Stimulated activated CD8-positive, alpha-beta memory T cell treated with anti-CD3 and anti-CD28 coated beads, Interleukin-7, amount 100 ng/mL, for 1 hour (primary cell): ENCODE data around the gene KCNJ11.
"Not testable (repeated sequence)": the region's sequence is repeated elsewhere in the genome, so short reads cannot be mapped to it uniquely, and the experiment has no call there.

Experiments
- DNase-seq, 2 donors: peaks; one replicate each; pipeline ENCODE4 v3.0.0-alpha.2; 2020; ENCODE audit warnings: low read depth in 2 of 2

The KCNJ11 gene

GRCh38 chr11:17388609-17389210 is at the start of gene KCNJ11:
TSS of gene KCNJ11 (minus strand) at chr11:17388659. CDS start at chr11:17388091, 568 bp downstream.
- DNase-seq: no peak

- DNase-seq: no peak
Observed at GRCh38 chr11:17437366-17437765, 48.9 kb upstream of the KCNJ11 start.

GRCh38 chr11:17434108-17434507 is 45.6 kb upstream of the KCNJ11 start:
- DNase-seq: no peak

GRCh38 chr11:17432002-17432401 is 43.5 kb upstream of the KCNJ11 start:
- DNase-seq: no peak

GRCh38 chr11:17431139-17431538 is 42.7 kb upstream of the KCNJ11 start:
- no peak for DNase-seq

- no peak for DNase-seq
Observed at GRCh38 chr11:17430616-17431015, 42.2 kb upstream of the KCNJ11 start.

- no peak for DNase-seq
Observed at GRCh38 chr11:17428925-17429324, 40.5 kb upstream of the KCNJ11 start.

- no peak for DNase-seq
Observed at GRCh38 chr11:17428261-17428660, 39.8 kb upstream of the KCNJ11 start.

- DNase-seq: not testable (repeated sequence)
Observed at GRCh38 chr11:17426233-17426632, 37.8 kb upstream of the KCNJ11 start.

GRCh38 chr11:17423533-17424310 is 35.3 kb upstream of the KCNJ11 start:
- DNase-seq: no peak

- DNase-seq: no peak
Observed at GRCh38 chr11:17421781-17422180, 33.3 kb upstream of the KCNJ11 start.

- no peak for DNase-seq
Observed at GRCh38 chr11:17418444-17419081, 30.1 kb upstream of the KCNJ11 start.

GRCh38 chr11:17416492-17416891 is 28.0 kb upstream of the KCNJ11 start:
- no peak for DNase-seq

GRCh38 chr11:17415523-17416104 is 27.2 kb upstream of the KCNJ11 start:
- no peak for DNase-seq

- DNase-seq: no peak
Observed at GRCh38 chr11:17414992-17415391, 26.5 kb upstream of the KCNJ11 start.

GRCh38 chr11:17414317-17414737 is 25.9 kb upstream of the KCNJ11 start:
- DNase-seq: no peak

GRCh38 chr11:17413414-17414316 is 25.2 kb upstream of the KCNJ11 start:
- DNase-seq: no peak

GRCh38 chr11:17412488-17413180 is 24.2 kb upstream of the KCNJ11 start:
- DNase-seq: no peak

GRCh38 chr11:17411418-17411817 is 23.0 kb upstream of the KCNJ11 start:
- no peak for DNase-seq

- DNase-seq: no peak
Observed at GRCh38 chr11:17410606-17411379, 22.3 kb upstream of the KCNJ11 start.
